HepG2 (cell line): ENCODE results near the gene MYO1B. TPM values are rescaled to one million over a fixed set of nuclear protein-coding genes. Genes with fewer than 3 reads are reported as not detected.

Source experiments
- ATAC-seq: fragments of 200-7000 bp; cut with Tn5 transposase; 3 replicates; pipeline ENCODE4 v1.9.1; 2020; ENCODE audit warnings: mild to moderate bottlenecking, moderate library complexity
- BruUV-seq: library from RNA; stranded (reverse); fragments of 400-500 nt; replicated peaks from 2 replicates; lab custom pipeline; 2021; lab: Mats Ljungman, UMichigan
- CTCF ChIA-PET: fragments of 300-600 bp; formaldehyde crosslinking; extraction: SDS; loops from one replicate; lab custom pipeline; 2021; ENCODE audit warnings: low total read pairs, inconsistent platforms, low intra/inter-chr PET ratio; lab: Yijun Ruan, JAX
- POLR2A ChIA-PET: fragments of 350-600 bp; sonication (Branson Sonifier 250); formaldehyde crosslinking; loops from one replicate; lab custom pipeline; 2020; ENCODE audit warnings: antibody characterized with exemption, inconsistent platforms; lab: Yijun Ruan, JAX
- DNase-seq: peaks from one replicate; pipeline ENCODE4 v3.0.0-alpha.2; 2015; ENCODE audit warnings: low spot score
- FAIRE-seq: peaks from 3 replicates; lab custom pipeline; 2011; peaks lifted over from hg19 to GRCh38; lab: Jason Lieb, UNC
- H2AFZ ChIP-seq: one replicate; pipeline ENCODE4 v1.6.1; 2011; ENCODE audit warnings: low read length, inconsistent platforms
- H3K27ac ChIP-seq: fragments of 300-600 bp; 3 replicates; pipeline ENCODE4 v1.8.0; 2011; ENCODE audit warnings: mixed run types, mild to moderate bottlenecking, mixed read lengths, low read length, inconsistent platforms; ENCODE audit not compliant: insufficient read depth; ENCODE audit errors: extremely low read length
- H3K27me3 ChIP-seq, 2 experiments: fragments of 200-600 bp in 1 of 2; 2 replicates in 1 of 2; 3 replicates in 1 of 2; pipeline versions ENCODE4 v1.6.0 to v1.8.0; 2011; ENCODE audit warnings: low read length in 2 of 2, mild to moderate bottlenecking in 2 of 2, moderate library complexity in 2 of 2, inconsistent platforms in 1 of 2; ENCODE audit not compliant: insufficient read depth in 2 of 2, control insufficient read depth in 1 of 2
- H3K36me3 ChIP-seq, 2 experiments: fragments of 200-600 bp in 1 of 2; replicated peaks in 1 of 2; 2 replicates in 1 of 2; 3 replicates in 1 of 2; pipeline versions ENCODE4 v1.5.1 to v1.8.0; 2011; ENCODE audit warnings: low read length in 2 of 2, inconsistent platforms in 1 of 2; ENCODE audit not compliant: insufficient read depth in 2 of 2, control insufficient read depth in 1 of 2
- H3K4me1 ChIP-seq: 2 replicates; pipeline ENCODE4 v1.5.1; 2012; ENCODE audit warnings: low read length, inconsistent platforms; ENCODE audit not compliant: insufficient read depth
- H3K4me2 ChIP-seq: 2 replicates; pipeline ENCODE4 v1.6.0; 2011; ENCODE audit warnings: low read depth, low read length, inconsistent platforms
- H3K4me3 ChIP-seq, 3 experiments: fragments of 200-600 bp in 1 of 3; sonication (generic), shearing (Covaris generic) in 1 of 3; replicated peaks in 1 of 3; 2 replicates each; pipeline ENCODE4 v1.5.1; 2011 to 2016; ENCODE audit warnings: low read length in 3 of 3, inconsistent platforms in 2 of 3, low read depth in 2 of 3, mild to moderate bottlenecking in 2 of 3, control low read depth in 1 of 3, mixed read lengths in 1 of 3; ENCODE audit not compliant: insufficient read depth in 1 of 3
- H3K79me2 ChIP-seq: one replicate; pipeline ENCODE4 v1.6.1; 2011; ENCODE audit warnings: low read length, inconsistent platforms; ENCODE audit not compliant: insufficient read depth
- H3K9ac ChIP-seq: 2 replicates; pipeline ENCODE4 v1.6.0; 2011; ENCODE audit warnings: mild to moderate bottlenecking, low read depth, low read length, inconsistent platforms; ENCODE audit not compliant: insufficient read depth
- H3K9me3 ChIP-seq: 2 replicates; pipeline ENCODE4 v1.5.1; 2012; ENCODE audit warnings: mild to moderate bottlenecking, low read length
- H4K20me1 ChIP-seq: 2 replicates; pipeline ENCODE4 v1.6.0; 2011; ENCODE audit warnings: inconsistent platforms, mild to moderate bottlenecking, low read length, moderate library complexity; ENCODE audit not compliant: insufficient read depth
- FOXA3 ChIP-seq: IDR thresholded peaks from 2 replicates; pipeline ENCODE4 v1.6.1; 2016; ENCODE audit warnings: missing genetic modification reagents, missing compliant biosample characterization
- HDAC2 ChIP-seq: sonication (generic); formaldehyde crosslinking; IDR thresholded peaks from 2 replicates; pipeline ENCODE4 v1.4.0; 2020; ENCODE audit warnings: missing genetic modification reagents
- HOXA5 ChIP-seq: sonication (generic); formaldehyde crosslinking; IDR thresholded peaks from 2 replicates; pipeline ENCODE4 v1.4.0; 2020; ENCODE audit warnings: missing genetic modification reagents
- KLF9 ChIP-seq: IDR thresholded peaks from 2 replicates; pipeline ENCODE4 v1.6.1; 2016; ENCODE audit warnings: low read depth
- KMT2A ChIP-seq: sonication (generic); formaldehyde crosslinking; IDR thresholded peaks from 2 replicates; pipeline ENCODE4 v1.4.0; 2020; ENCODE audit warnings: missing genetic modification reagents
- ZBTB14 ChIP-seq: sonication (generic); formaldehyde crosslinking; IDR thresholded peaks from 2 replicates; pipeline ENCODE4 v1.4.0; 2020; ENCODE audit warnings: missing genetic modification reagents
- ZMAT3 ChIP-seq: sonication (generic); formaldehyde crosslinking; conservative IDR thresholded peaks from 2 replicates; pipeline ENCODE4 v1.7.0; 2021; ENCODE audit warnings: missing genetic modification reagents
- ZNF567 ChIP-seq: sonication (generic); formaldehyde crosslinking; IDR thresholded peaks from 2 replicates; pipeline ENCODE4 v1.8.1; 2023; ENCODE audit warnings: mild to moderate bottlenecking, missing genetic modification reagents, borderline replicate concordance
- ZNF766 ChIP-seq: sonication (generic); formaldehyde crosslinking; IDR thresholded peaks from 2 replicates; pipeline ENCODE4 v1.5.0; 2020; ENCODE audit warnings: missing genetic modification reagents, borderline replicate concordance
- ZNF816 ChIP-seq: sonication (generic); formaldehyde crosslinking; IDR thresholded peaks from 2 replicates; pipeline ENCODE4 v1.8.0; 2022; ENCODE audit warnings: missing genetic modification reagents, mild to moderate bottlenecking, borderline replicate concordance
- ZNF879 ChIP-seq: sonication (generic); formaldehyde crosslinking; IDR thresholded peaks from 2 replicates; pipeline ENCODE4 v1.8.1; 2023; ENCODE audit warnings: missing genetic modification reagents
- WGBS: methylation state at CpG from one replicate; pipeline ENCODE4 v1.1.6; 2017; ENCODE audit warnings: low lambda C conversion rate; 5-methylcytosine and 5-hydroxymethylcytosine counted together
- in situ Hi-C: cut with HindIII; loops from 2 replicates; pipeline ENCODE4 v1.10.0; 2017; ENCODE audit warnings: low pct_unique_long_range_greater_than_20kb; ENCODE audit not compliant: extremely low pct_ligation_motif_present
- intact Hi-C: fragments of 100-400 bp; cut with micrococcal nuclease; formaldehyde crosslinking; loops from one replicate; pipeline ENCODE4 v1.10.0; 2022; ENCODE audit not compliant: unreplicated experiment
- polyA plus RNA-seq, 8 experiments: library from polyadenylated mRNA; depleted of rRNA in 3 of 8; stranded (reverse) in 7 of 8; unstranded in 1 of 8; fragments of >200 nt; fragmentation: Illumina TruSeq in 4 of 8; extraction: Trizol in 4 of 8; gene quantifications; 2 replicates each; pipeline versions ENCODE4 v1.2.1 to v1.2.3, GENCODE V29; 2011 to 2016; ENCODE audit warnings: low read depth in 4 of 8, missing spikeins in 1 of 8, mixed read lengths in 1 of 8; ENCODE audit not compliant: insufficient read depth in 1 of 8
- total RNA-seq, 5 experiments: library from RNA; depleted of rRNA; stranded (reverse); fragments of >200 nt; fragmentation: Illumina TruSeq; extraction: Trizol; gene quantifications; 2 replicates each; pipeline ENCODE4 v1.2.3, GENCODE V29; 2016; ENCODE audit warnings: low read depth in 1 of 5
- TF ChIP-seq, protein P1 (sequence below): sonication (generic); formaldehyde crosslinking; IDR thresholded peaks from 2 replicates; pipeline ENCODE4 v1.9.0; 2021; ENCODE audit warnings: mild to moderate bottlenecking, missing genetic modification reagents
- TF ChIP-seq, protein P2 (sequence below): sonication (generic); formaldehyde crosslinking; IDR thresholded peaks from 2 replicates; pipeline ENCODE4 v1.4.0; 2020; ENCODE audit warnings: low read depth, missing genetic modification reagents

Gene MYO1B
- total and polyA plus RNA-seq, 2 of the 13 experiments (the other 11 are each of a cell fraction or from before 2014, with no cell fraction given), result 36.9 to 89.8 TPM

GRCh38 chr2:191312662-191313061, 67.5 kb downstream of the MYO1B start:
- CTCF ChIA-PET, result no interaction called here
- intact Hi-C loops, result no loop called here
- BruUV-seq, result no TSS peak
- TF ChIP-seq ZNF567 (CRISPR knock-in tag) (no peak), ZNF816 (CRISPR knock-in tag) (no peak), ZNF766 (CRISPR knock-in tag) (no peak), ZNF879 (CRISPR knock-in tag) (no peak), KMT2A (CRISPR knock-in tag) (no peak), HDAC2 (CRISPR knock-in tag) (no peak), FOXA3 (no peak), KLF9 (CRISPR knock-in tag) (no peak), ZBTB14 (CRISPR knock-in tag) (no peak), ZMAT3 (no peak), HOXA5 (CRISPR knock-in tag) (no peak)
- TF ChIP-seq, protein P1, sequence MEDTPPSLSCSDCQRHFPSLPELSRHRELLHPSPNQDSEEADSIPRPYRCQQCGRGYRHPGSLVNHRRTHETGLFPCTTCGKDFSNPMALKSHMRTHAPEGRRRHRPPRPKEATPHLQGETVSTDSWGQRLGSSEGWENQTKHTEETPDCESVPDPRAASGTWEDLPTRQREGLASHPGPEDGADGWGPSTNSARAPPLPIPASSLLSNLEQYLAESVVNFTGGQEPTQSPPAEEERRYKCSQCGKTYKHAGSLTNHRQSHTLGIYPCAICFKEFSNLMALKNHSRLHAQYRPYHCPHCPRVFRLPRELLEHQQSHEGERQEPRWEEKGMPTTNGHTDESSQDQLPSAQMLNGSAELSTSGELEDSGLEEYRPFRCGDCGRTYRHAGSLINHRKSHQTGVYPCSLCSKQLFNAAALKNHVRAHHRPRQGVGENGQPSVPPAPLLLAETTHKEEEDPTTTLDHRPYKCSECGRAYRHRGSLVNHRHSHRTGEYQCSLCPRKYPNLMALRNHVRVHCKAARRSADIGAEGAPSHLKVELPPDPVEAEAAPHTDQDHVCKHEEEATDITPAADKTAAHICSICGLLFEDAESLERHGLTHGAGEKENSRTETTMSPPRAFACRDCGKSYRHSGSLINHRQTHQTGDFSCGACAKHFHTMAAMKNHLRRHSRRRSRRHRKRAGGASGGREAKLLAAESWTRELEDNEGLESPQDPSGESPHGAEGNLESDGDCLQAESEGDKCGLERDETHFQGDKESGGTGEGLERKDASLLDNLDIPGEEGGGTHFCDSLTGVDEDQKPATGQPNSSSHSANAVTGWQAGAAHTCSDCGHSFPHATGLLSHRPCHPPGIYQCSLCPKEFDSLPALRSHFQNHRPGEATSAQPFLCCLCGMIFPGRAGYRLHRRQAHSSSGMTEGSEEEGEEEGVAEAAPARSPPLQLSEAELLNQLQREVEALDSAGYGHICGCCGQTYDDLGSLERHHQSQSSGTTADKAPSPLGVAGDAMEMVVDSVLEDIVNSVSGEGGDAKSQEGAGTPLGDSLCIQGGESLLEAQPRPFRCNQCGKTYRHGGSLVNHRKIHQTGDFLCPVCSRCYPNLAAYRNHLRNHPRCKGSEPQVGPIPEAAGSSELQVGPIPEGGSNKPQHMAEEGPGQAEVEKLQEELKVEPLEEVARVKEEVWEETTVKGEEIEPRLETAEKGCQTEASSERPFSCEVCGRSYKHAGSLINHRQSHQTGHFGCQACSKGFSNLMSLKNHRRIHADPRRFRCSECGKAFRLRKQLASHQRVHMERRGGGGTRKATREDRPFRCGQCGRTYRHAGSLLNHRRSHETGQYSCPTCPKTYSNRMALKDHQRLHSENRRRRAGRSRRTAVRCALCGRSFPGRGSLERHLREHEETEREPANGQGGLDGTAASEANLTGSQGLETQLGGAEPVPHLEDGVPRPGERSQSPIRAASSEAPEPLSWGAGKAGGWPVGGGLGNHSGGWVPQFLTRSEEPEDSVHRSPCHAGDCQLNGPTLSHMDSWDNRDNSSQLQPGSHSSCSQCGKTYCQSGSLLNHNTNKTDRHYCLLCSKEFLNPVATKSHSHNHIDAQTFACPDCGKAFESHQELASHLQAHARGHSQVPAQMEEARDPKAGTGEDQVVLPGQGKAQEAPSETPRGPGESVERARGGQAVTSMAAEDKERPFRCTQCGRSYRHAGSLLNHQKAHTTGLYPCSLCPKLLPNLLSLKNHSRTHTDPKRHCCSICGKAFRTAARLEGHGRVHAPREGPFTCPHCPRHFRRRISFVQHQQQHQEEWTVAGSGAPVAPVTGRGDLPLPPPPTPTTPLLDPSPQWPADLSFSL (CRISPR knock-in tag), result no peak
- TF ChIP-seq, protein P2, sequence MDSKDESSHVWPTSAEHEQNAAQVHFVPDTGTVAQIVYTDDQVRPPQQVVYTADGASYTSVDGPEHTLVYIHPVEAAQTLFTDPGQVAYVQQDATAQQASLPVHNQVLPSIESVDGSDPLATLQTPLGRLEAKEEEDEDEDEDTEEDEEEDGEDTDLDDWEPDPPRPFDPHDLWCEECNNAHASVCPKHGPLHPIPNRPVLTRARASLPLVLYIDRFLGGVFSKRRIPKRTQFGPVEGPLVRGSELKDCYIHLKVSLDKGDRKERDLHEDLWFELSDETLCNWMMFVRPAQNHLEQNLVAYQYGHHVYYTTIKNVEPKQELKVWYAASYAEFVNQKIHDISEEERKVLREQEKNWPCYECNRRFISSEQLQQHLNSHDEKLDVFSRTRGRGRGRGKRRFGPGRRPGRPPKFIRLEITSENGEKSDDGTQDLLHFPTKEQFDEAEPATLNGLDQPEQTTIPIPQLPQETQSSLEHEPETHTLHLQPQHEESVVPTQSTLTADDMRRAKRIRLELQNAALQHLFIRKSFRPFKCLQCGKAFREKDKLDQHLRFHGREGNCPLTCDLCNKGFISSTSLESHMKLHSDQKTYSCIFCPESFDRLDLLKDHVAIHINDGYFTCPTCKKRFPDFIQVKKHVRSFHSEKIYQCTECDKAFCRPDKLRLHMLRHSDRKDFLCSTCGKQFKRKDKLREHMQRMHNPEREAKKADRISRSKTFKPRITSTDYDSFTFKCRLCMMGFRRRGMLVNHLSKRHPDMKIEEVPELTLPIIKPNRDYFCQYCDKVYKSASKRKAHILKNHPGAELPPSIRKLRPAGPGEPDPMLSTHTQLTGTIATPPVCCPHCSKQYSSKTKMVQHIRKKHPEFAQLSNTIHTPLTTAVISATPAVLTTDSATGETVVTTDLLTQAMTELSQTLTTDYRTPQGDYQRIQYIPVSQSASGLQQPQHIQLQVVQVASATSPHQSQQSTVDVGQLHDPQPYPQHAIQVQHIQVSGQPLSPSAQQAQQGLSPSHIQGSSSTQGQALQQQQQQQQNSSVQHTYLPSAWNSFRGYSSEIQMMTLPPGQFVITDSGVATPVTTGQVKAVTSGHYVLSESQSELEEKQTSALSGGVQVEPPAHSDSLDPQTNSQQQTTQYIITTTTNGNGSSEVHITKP (CRISPR knock-in tag), result no peak

More at GRCh38 chr2:191312662-191313061, 67.5 kb downstream of the MYO1B start:
- H3K9ac ChIP-seq, result no peak overlapping the region
- no peak for ATAC-seq
- 100% methylated on average over 1 of the region's 1 CpG for WGBS
- no peak overlapping the region for H3K4me2 ChIP-seq
- H3K79me2 ChIP-seq, result peaks cover 42% of the 10 kb centered on the region
- H3K36me3 ChIP-seq, result no peaks in the 10 kb centered on the region
- POLR2A ChIA-PET, result interaction anchor here (0.7 kb wide), 1 partner anchor 42 kb away, joined by 4 read pairs; no protein-coding TSS in a partner anchor
- in situ Hi-C loops, result no loop called here
- no peak for DNase-seq
- H3K27ac ChIP-seq, result no peak overlapping the region
- H3K4me1 ChIP-seq, result peaks cover 12% of the 10 kb centered on the region
- no peak overlapping the region for H2AFZ ChIP-seq
- no peaks in the 10 kb centered on the region for H3K27me3 ChIP-seq
- FAIRE-seq, result no peak
- H3K9me3 ChIP-seq, result no peaks in the 10 kb centered on the region
- H3K4me3 ChIP-seq, result no peak overlapping the region
- no peaks in the 10 kb centered on the region for H4K20me1 ChIP-seq
